HCT116 (cell line): ENCODE data around the gene EIF3L. TPM values are rescaled to one million over a fixed set of nuclear protein-coding genes. Genes with fewer than 3 reads are reported as not detected.

Experiments used
- ATF3 ChIP-seq: IDR thresholded peaks from 2 replicates; pipeline ENCODE4 v1.6.1; 2012
- CTCF ChIP-seq, 3 experiments: fragments of 200-600 bp in 1 of 3; sonication (generic) in 1 of 3; IDR thresholded peaks in 2 of 3; conservative IDR thresholded peaks in 1 of 3; 2 replicates each; pipeline ENCODE4 v1.5.1; 2012 to 2017; ENCODE audit warnings: low read depth in 2 of 3, low read length in 2 of 3, antibody characterized with exemption in 1 of 3, borderline replicate concordance in 1 of 3, control low read depth in 1 of 3, mild to moderate bottlenecking in 1 of 3, mixed read lengths in 1 of 3, mixed run types in 1 of 3, moderate library complexity in 1 of 3; ENCODE audit not compliant: insufficient read depth in 1 of 3
- ELF1 ChIP-seq: IDR thresholded peaks from 2 replicates; pipeline ENCODE4 v1.6.1; 2012; ENCODE audit warnings: low read depth, borderline replicate concordance
- EZH2phosphoT487 ChIP-seq: fragments of 200-600 bp; IDR thresholded peaks from 2 replicates; pipeline ENCODE4 v1.6.1; 2018; ENCODE audit warnings: antibody characterized with exemption, borderline replicate concordance
- REST ChIP-seq: IDR thresholded peaks from 2 replicates; pipeline ENCODE4 v1.6.1; 2012; ENCODE audit warnings: low read depth
- ZNF274 ChIP-seq: fragments of 200-500 bp; sonication (Bioruptor generic); IDR thresholded peaks from 2 replicates; pipeline ENCODE4 v1.6.1; 2014; ENCODE audit warnings: mild to moderate bottlenecking, low read depth, low read length, inconsistent platforms
- total RNA-seq: library from RNA; stranded (reverse); gene quantifications from one replicate; pipeline ENCODE4 v1.2.1, GENCODE V29; 2021; ENCODE audit not compliant: unreplicated experiment

Gene EIF3L
- total RNA-seq, 1 experiment from 2014 or later = 687 TPM

- TF ChIP-seq CTCF (IDR thresholded peaks at IDR 0.05 in 2 of 3, conservative IDR thresholded peaks at IDR 0.05 in 1 of 3; ENCODE audit: borderline replicate concordance in 1 of 3, insufficient read depth in 1 of 3, low read depth in 2 of 3, low read length in 2 of 3) (no peak), REST (no peak), ZNF274 (no peak), ATF3 (no peak), ELF1 (no peak), EZH2phosphoT487 (no peak)
Observed at GRCh38 chr22:37824674-37825641, 24.3 kb upstream of the EIF3L start (continued).
